Dermis blood vessel endothelial cell (primary cell): ENCODE data around the gene MAPK10. TPM values are rescaled to one million over a fixed set of nuclear protein-coding genes. Genes with fewer than 3 reads are reported as not detected.
A peak's percentile ranks its signal among the peaks of the same experiment; 100 is the strongest.

Experiments used
- DNase-seq: peaks from one replicate; pipeline ENCODE4 v3.0.0; 2010
- total RNA-seq: library from RNA; depleted of rRNA; stranded (reverse); fragments of >200 nt; gene quantifications from 2 replicates; pipeline ENCODE4 v1.2.3, GENCODE V29; 2014

MAPK10 gene
- total RNA-seq, 1 donor from 2014 or later, result 0.17 TPM

DNA sequence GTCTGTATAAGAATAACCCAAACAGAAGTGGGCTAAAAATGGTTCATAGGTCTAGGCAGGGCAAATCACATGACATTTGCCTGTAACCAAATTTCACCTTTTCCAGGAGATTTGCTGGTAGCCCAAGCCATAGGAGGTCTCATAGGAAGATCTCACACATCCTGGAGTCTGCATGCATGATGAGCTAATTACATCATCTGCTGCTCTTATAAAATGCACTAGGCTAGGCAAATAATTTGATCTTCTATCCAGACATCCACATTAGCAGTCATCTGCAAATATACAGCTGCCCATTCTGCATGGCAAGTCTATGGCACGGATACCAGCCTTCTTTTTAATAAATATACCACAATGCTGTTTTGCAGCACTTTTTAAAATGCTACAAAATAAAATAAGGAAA, 87.2 kb downstream of the MAPK10 start:
- DNase-seq, result no peak

DNA sequence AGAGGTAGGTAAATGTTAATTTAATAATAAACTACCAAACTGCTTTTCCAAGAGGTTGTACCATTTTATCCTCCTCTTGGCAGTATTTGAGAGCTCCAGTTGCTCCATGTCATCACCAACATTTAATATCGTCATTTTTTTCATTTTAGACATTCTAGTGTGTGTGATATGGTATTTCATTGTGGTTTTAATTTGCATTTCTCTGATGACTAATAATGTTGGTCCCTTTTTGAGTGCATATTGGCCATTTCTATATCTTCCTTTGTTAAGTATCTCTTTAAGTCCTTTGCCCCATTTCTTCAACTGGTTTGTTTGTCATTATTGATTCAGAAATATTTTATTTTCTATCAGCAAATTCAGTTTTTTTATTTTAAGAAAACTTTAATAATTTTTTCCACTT, 88.8 kb downstream of the MAPK10 start:
- no peak for DNase-seq

DNA sequence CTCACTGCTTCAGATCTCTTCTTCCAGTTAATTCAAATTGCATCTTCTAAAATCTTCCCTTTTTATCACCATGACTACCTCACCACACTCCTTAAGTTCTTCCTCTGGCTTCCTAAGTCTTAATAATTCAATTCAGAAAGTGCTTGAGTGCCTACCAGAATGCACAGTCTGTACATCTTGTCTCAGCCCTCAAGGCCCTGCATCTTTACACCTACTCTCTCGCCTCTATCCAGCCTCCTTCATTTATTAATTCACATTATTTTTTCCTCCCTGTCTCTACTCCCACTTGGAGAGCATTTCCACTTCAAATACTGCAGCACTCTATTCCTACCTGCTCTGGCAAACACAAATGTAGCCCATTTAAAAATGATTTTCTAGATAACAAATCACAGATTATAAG, 90.5 kb downstream of the MAPK10 start:
- no peak for DNase-seq

DNA sequence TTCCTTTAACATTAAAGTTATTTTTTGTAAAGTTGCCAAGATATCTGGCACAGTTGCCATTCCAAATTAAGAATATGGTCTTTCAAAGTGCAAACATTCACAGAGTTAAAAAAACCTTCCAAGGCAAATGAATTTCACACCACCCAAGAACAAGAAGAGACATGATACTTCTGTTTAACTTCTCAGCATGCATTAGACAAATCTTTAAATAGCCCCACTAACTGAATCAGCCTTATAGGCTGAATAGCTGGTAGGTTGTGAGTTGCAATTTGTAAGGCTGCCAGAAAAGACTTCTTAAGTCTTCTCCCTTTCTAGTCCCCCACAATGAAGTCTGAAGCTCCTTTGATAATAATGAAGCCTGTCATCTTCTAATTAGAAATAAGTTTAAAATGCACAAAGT, 95.6 kb downstream of the MAPK10 start:
- no peak for DNase-seq

DNA sequence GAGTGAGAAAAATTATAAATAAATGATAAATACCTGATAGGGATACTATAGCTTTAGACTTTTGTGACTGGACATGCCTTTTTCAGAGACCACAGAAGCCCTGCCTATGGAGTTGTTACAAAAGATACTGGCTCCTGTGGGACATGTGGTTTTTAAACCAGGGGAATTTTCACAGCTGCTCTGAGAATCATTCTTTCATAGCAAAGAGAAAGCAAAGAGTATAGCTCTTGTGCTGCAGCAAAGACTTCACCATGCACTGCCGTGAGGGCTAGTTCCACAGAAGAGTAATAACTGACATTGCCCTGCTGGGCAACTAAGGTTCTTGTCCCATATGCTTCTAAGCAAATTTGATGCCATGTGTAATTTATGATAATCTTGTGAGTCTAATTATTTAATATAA, 98.2 kb downstream of the MAPK10 start:
- DNase-seq, result no peak

DNA sequence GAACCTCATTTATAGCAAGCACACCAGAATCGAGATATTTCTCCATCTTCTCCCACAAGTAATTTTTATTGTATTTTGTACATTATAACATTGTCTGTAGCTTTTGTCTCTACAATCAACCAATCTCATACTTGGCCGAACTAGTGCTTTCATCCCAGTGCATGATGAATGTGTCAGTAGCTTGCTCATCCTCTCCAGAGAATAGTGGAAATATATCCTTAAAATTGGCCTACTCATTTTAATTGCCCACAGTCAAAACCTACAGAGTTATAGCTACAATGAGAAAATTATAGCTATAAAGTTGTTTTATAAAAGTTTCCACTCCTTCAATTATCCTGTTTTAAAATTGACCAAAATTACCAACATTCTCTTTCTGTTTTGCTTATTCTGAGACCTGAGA, 103.8 kb downstream of the MAPK10 start:
- no peak for DNase-seq

DNA sequence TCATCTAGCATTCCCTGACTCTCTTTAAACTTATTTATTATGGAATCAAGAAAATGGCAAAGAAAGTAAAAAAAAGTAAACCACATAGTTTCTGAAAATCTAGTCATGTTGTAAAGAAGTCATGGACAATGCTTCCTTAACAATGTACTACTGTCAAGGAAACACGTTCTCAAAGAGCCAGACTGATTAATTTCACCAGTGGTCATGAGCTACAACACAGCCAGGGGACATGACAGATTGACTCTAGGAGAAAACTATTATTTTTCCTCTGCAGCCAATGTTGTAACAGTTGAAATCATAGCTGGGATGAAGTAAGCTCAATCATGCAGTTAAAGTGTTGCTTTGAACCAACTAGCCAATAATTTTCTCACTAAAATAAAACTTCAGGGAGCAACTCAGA, 109.2 kb downstream of the MAPK10 start:
- no peak for DNase-seq

DNA sequence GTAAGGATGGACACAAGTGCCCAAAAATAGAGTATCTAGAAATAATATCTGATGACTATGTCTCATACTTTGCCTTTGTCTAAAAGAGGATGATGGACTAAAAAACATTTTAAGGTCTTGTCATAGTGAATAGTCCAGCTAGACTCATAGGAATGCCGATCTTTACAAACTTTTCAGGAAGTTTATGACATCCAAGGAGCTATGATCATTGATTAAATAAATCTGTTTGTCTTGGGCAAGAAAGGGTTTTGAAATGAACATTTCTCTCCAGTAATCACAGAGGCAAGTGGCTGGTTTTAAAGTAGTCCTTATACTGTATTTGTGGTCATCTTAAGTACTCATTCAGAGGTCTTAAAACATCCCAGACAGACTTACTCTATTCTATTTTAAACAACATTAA, 109.8 kb downstream of the MAPK10 start:
- DNase-seq, result no peak

DNA sequence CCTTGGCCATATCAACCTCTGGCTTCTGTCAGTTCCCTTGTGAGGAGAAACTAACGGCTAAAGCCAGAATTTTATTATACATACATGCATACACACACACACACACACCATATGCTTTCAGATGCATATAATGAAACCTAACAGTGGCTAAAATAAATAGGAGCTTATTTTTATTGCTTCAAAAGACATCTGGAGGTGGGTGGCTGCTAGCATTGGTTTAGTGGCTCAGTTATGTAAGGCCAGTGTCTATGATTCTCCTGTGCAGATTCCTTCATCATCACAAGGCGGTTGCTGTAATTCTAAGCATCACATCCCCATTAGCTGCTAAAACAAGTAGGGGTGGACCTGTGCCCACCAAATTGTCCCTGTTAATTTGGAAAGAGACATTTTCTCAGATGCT, 110.8 kb downstream of the MAPK10 start:
- DNase-seq, result no peak

DNA sequence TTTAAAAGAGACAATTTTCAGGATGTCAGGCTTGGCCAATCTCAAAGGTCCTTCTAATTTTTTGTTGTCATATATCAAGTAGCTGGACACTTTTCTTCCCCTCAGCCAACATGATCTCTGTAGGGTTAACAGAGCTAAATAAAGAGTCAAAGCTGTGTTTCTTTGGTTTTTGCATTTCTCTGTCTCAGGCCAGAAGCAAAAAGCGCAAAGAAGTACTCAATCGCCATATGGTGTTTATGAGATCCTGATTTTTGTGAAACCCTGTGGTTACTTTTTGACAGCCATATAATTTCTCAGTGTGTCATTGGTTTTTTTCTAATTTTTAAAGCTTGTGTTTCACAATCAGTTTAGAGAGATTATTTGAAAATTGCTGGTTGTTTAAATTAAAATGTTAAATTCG, 111.9 kb downstream of the MAPK10 start:
- DNase-seq, result no peak

DNA sequence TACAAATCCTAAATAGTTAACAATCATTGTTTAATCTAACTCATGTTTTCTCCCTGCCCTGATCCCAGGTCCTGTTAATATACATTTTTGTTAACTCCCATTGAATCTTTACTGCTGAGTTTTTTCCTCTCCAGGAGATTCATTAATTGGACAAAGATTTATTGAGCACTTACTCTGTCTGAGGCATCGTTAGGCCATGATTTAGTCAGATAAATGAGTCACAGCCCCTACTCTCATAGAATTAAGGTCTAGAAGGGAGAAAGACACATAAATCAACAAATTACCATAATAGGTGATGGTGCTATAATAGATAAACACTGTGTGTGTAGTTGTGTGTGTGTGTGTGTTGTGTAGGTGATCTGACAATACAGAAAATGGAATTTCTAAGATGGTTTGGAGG, 112.5 kb downstream of the MAPK10 start:
- no peak for DNase-seq

DNA sequence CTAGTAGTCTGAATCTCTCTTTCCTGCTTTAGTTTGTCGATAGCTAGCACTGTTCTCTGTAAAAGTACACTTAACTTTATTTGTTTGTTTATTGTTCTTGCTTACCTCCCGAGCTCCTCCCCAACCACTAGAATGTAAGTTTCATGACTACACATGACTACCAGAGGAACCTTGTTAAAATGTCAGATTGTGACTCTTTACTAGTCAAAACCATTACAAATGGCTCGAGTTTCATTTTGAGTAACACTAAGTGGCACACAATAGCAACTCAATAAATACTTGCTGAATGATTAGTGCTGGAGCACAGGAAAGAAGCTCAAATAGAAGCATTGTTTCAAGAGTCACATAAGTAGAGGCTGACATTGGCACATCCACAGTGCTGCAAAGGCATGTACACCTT, 116.1 kb downstream of the MAPK10 start:
- DNase-seq, result no peak

DNA sequence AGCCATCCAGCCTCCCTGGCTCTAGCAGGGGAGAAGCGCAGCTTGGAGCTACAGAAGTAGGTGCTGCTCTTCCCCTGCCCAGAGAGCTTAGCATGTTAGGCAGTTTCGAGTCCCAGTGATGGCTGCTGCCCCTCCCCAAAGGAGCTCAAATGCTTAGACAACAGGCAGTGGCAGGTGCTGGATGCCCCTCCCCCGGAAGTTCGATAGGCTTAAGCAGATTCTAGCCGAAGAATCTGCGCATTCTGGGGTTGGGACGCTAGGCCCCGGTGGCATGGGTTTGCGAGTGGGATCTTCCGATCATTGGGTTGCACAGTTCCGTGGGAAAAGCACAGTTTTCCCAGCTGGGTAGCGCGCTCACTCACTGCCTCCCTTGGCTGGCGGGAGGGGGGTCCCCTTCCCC, 117.2 kb downstream of the MAPK10 start:
- no peak for DNase-seq

DNA sequence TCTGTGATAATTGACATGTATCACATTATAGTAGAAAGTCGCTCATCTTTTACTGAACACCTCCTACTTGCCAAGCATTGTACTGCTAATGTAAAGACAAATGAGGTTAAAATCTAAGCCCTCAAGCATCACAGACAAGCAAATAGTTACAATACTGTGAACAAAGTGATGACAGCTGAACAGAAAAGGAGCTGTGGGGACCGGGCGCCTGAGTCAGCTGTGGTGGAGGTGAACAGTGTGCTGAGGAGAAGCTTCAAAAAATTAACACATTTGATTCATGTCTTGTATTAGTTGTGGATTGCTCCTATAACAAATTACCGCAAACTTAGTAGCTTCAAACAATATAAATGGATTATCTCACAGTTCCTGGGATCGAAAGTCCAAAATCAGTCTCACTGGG, 124.3 kb downstream of the MAPK10 start:
- DNase-seq, result no peak

DNA sequence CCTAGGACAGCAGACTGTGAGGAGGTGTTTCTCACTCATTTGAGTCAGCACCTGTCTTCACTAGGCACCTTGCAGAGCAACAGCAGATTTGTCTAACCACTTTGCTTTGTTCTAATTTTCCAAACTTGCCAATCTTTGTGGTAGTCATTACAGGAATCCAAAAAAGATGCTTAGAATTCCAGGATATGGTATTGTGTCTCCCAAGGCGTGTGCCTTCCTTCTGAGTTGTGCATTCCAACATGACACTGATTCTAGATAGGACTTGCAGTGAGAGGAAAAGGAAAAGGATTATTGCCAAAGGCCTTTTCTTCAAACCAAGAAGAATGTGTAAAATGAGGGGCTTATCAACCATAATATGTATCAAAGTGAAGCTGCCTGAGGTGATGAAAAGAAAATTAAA, 126.2 kb downstream of the MAPK10 start:
- no peak for DNase-seq

DNA sequence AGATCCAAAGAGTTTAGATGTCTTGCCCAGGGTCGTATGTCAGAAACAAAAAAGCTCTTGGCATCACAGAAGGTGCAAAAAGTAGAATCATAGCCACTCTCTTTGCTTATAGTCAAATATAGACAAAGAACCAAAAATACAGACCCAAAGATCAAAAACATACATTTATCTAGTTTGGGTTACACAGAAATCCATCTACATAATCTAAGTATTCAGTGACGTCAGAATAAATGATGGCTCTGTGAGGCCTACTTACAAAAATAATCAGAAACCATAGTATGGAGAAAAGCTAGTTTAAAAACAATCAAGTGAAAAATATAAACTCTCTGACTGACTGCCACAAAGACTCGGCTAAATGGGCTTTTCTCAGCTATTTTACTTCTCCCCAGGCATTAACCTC, 126.8 kb downstream of the MAPK10 start:
- no peak for DNase-seq

DNA sequence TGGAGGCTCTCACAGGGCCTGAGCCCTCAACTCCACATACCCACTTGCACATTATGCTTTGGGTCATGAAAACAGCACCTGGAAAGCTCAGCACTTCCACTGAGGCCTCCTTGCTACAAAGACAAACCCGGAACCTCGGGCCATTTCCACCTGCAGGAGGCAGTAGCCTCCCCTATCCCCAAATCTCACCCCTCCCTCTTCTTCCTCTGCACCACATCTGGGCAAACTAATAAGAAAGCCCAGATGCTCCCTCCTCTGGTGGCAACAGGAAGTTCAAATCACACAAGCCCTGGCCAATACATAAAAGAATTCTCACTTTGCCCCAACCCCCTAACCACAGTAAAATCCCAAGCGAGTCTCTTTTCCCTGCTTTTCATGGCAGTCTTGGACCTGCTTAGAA, 136.4 kb downstream of the MAPK10 start:
- peak; percentile 37 for DNase-seq

DNA sequence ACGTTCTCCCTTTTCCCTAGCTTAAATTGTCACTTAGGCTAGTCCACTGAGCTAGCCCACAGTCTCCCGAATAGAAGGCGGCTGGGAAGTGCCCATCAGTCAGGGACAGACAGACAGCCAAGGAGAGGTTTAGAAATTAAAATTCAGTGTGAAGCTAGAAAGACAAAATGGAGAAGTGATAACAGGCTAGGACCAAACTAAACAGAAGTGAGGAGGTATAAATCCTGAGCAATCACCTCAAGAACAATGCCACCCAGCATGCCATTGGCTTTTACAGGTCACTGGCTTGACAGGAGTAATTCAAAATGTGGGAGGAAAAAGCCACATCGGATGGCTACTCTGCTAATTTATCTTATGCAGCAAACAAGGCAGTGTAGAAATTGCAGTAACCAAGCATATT, 138.9 kb downstream of the MAPK10 start:
- no peak for DNase-seq

DNA sequence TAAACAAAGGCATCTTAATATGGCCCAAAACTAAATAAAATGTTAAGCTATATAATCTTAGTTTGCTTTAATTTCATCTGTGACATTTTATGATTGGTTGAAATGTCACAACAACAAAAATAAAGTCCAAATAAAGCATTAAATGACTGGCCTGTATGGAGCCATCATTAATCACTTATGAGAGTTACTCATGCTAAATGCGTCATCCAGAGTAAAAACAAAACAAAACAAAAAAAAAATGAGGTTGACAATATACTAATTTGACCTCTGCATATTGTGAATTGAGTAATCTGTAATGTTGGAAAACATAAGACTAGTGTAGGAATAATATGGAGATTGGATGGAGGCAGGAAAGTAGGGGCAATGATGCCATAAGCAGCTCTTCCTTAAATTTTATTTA, 139.7 kb downstream of the MAPK10 start:
- DNase-seq, result no peak

DNA sequence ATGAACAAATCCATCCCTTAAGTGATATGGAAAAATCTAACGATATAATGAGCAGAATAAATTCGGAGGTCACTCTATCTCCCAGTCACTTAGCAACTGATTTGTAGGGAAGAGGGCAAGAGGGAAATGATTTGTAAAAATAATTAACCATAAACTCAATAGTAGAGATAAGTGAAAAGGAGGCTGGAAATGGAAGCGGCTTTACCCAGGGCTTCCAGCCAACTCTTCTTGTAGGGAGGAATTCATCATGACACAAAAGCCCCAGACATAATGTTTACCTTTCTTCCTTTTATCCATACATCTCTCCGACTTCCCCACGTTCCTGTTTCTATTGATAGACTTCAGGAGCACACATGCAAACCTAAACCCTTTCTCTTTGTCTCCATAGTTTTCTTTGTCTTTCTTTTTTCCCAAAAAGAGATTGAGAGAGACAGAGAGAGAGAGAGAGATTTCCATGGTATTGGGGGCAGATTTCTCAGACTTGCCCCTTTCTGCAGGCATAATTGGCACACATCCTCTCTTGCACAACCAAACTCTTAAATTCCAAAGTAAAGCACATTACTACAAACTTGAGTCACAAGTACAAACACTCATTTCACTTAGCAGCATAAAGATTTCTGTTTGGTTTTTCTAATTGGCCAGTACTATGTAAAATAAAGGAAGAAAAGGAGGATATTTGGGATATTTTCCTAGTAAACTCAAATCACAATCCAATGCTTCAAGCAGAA, 140.9 kb downstream of the MAPK10 start:
- no peak for DNase-seq

DNA sequence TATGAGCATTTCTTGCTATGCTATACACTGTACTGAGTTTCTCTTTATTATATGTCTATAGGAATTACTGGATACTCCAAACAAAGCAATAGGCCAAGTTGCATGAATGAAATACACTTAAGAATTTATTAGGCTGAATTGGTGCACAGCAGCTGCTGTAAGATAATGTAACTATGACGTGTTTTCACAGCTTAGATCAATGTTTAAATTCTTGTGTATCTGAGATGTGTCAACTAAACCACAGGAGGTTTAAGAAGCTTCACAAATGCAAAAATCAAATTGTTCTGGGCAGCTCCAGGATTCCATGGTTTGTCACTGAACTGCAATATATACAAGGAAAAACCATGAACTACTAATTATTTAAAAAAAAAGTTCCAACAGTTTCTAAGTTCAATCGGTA, 156.7 kb downstream of the MAPK10 start:
- no peak for DNase-seq

DNA sequence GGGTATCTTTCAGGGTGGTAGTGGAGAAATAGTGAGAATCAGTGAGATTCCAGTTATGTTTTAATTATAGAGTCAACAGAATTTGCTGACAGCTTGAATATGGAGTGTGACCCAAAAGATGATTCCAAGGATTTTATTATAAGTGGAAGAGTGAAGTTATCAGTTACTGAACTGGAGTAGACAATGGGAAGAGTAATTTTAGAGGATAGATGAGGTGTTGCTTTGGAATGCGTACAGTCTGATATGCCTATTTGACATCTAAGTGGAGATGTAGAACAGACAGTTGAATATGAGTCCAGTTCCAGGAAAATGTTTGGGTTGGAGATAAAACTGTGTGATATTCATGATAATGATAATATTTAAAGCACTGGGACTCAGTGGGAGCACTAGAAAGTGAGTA, 174.2 kb downstream of the MAPK10 start:
- no peak for DNase-seq

DNA sequence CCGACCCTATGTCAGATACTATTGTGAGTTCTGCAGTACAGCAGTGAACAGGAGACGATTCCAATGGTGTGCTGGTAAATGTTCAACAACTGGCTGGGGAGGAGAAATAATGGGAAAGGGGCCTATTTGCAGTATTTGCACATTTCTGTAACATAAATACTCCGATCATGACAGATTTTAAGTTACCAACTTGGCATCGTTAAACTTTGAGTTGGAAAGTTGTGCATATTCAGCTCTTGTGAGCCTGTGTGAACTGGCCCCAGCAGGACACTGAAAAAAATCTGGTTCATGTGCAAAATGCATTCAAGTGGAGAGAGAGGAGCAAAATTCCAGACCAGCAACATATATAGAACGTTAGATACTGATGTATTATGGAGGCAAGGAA, 175.0 kb downstream of the MAPK10 start:
- DNase-seq, result no peak

DNA sequence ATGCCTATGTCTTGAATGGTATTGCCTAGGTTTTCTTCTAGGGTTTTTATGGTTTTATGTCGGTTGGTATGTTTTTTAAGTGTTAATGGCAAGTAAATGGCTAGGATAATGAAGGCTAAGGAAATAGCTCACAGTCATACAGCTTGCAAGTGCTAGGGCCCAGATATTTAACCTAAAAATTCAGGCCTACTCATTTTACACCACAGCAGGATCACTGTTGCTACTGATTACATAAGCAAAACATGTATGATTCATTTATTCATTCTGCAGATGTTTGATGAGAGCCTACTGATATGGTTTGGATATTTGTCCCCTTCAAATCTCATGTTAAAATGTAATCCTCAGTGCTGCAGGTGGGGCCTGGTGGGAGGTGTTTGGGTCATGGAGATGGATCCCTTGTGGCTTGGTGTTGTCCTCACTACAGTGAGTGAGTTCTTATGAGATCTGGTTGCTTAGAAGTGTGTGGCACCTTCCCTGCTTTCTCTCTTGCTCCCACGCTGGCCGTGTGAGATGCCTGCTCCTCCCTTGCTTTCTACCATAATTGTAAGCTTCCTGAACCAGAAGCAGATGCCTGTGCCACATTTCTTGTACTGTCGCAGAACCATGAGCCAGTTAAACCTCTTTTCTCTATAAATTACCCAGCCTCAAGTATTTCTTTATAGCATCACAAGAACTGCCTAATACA, 175.5 kb downstream of the MAPK10 start:
- no peak for DNase-seq

DNA sequence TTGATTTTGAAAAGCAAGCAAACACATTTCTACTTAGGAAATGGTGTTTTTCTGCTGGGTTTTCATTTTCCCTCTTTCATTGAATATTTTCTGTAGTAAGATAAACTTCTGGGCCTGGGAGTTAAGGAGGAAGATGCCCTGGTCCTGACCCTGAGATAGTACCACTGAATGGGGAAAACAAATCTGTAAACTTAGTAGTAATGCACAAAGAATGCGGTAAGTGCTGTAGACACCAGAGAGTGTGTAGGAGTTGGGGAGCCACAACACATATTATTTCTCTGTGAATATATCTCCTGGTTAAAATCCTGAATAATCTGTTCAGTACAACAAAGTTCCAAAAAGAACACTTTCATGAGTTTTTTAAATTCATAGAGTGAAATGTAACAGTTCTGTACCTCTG, 178.3 kb downstream of the MAPK10 start:
- no peak for DNase-seq
